Measurements from ENCODE around the gene ITPA.
"Not testable (repeated sequence)": the region's sequence is repeated elsewhere in the genome, so short reads cannot be mapped to it uniquely, and the experiment has no call there.

Gene ITPA

GRCh38 chr20:3202965-3203314, 6.4 kb upstream of the ITPA start:
- DNase-seq = no peak

DNA sequence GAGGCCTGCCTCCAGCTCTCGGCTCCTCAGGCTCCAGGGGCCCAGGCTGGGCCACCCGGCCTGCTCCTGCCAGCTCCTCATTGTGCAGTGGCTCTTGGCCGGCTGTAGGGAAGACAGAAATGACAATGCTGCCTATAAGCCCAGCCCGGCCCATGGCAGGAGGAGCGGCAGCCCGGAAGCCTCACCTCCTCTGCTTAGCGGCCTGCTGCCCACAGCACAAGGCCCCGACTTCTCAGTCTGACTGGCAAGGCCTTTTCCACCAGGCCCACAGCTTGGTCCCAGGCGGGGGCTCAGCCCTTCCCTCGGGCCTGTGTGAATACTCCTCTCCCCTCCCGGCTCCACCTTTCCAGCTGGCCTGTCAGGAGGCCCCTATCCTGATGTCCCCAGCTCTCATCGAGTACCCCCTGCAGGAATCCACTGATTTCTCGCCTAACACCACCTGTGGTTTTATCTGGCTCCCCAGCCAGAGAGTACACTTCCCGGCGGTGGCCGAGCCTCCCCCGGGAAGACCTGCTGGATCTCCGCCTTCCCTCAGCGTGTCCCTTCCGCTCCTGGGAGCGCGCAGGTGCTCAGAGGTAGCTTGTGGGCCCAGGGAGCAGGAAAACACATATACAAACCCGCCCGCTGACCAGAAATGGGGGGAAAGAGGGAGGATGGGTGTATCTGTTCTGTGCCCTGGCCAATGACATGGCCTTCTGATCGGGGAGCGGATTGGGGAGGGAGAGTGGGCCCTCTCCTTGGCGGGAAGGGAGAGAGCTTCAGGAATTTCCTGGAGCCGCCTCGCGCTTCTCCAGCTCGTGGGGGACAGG, 5.8 kb upstream of the ITPA start:
- peak; percentile 31 for DNase-seq

- peak; percentile 86 for DNase-seq
These were observed 5.0 kb upstream of the ITPA start, which contains the start of gene DDRGK1 for GRCh38 chr20:3204124-3204794. Gene DDRGK1 (minus strand): TSS chr20:3204682. CDS start chr20:3204627, 55 bp downstream.

DNA sequence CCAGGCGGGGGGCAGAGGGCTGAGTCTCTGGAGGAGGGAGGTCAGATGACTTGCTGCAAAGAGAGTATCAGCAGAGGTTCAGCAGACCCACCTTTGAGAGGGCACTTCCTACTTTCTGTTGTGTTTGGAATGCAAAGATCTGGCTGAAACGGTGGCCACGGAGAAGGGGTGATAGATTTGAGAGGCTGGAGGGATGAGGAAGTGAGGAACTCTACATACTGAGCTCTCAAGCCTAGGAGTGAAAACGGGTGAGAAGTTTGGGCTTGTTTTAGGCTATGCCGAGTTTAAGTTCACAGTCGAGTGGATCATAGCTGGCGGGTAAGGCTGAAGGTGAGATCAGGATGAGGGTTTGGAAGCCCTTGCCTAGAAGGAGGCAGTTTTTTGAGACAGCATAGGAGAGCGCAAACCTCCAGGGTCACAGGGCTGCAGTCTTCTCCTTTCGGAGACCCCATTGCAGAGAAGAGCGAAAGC, 477 bp upstream of the ITPA start:
- no peak for DNase-seq

- no peak for DNase-seq
These were observed 634 bp downstream of the ITPA start for GRCh38 chr20:3209946-3210317.

GRCh38 chr20:3210346-3210745, 1.0 kb downstream of the ITPA start:
- no peak for DNase-seq

DNA sequence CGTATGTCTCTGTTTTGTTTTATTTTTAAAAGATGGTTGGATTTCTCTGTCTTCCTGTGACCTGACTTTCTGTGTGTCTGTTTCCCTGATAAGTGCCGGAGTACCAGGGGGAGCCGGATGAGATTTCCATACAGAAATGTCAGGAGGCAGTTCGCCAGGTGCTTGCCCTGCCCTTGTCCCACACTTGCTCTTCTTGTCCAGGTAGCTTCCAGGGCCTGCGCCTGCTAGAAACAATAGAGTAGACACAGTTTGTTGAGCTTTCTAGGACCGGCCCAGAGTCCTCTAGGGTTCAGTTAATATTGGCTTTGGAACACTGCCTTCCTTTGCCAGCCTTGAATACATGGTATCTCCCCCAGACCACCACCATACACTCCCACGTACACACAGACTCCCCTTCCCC, 3.9 kb downstream of the ITPA start:
- no peak for DNase-seq

DNA sequence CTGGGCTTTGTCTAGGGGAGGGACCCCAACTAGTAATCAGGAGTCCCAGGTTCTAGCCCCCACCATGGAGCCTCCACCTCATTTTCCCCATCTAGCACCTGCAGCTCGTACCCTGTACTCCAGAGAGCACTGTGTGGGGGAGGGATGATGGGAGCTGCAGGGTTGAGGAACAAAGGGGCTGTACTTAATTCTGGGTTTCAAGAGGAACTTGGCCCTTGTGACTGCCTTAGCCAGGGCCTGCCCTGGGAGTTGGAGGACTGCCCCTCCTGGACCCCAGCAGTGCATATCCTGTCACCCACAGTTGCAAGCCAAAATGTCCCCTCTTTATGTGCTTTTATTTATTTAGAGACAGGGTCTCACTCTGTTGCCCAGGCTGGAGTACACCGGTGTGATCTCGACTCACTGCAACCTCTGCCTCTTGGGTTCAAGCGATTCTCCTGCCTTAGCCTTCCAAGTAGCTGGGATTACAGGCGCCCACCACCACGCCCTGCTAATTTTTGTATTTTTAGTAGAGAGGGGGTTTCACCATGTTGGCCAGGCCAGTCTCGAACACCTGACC, 6.1 kb downstream of the ITPA start:
- DNase-seq = not testable (repeated sequence)

DNA sequence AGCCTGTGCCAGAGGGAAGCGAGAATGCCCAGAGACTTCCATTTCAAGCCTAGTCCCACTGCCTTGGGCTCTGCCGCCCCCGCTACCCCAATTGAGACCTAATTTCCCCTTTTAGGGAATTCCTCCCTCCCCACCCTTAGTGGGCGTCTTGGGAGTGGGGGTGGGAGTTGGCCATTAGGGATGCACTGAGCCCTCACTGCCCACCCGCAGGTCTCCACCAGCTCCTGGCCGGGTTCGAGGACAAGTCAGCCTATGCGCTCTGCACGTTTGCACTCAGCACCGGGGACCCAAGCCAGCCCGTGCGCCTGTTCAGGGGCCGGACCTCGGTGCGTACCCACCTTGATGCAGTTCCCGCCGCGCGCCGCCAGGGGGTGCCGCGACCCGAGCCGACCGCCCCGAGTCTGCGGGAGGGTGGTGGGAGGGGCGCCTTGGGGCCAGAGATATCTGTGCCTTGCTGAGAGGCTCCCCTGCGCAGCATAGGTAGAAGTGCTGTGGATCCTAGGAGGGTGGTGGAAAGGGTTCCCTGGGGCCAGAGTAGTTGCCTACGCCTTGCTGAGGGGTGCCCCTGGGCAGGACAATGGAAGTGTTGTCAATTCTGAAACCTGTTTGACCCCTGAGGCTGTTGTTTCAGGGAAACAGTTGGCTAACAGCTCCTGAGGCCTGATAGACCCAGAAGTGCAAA, 9.2 kb downstream of the ITPA start:
- peak; percentile 65 for DNase-seq

DNA sequence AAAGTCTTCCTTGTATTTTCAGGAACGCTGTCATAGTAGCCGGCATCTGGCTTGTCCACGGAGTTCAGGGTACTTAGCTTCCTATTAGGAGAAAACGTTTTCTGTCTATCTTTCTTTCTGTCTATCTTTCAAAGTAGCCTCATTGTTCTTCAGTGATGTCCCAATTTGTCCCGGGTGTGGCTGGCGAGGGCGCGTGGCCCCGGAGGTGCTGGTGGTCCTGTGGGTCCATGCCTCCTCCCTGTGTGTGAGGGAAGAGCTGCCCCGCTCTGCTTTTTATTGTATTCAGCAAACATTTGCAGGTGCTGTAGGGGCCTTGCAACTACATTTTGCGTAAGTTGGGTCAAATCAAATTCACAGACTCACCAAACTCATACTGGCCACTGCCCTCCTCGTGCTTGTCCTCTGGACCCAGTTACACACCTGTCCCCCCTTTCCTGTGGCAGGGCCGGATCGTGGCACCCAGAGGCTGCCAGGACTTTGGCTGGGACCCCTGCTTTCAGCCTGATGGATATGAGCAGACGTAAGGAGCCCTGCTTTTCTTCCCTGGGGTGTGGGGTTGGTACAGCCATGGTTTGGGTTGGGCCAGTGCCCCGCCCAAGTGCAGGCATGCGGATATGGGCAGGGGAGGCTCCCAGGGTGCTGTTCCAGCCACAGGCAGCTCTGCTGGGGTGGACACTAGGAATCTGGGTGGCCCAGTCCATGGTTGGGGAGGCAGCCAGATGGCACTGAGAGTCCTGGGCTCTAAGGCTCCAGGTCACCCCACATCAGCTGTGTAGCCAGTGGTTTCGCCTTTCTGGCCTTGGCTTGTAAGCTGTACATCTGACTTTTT, 12.3 kb downstream of the ITPA start:
- DNase-seq = no peak

- DNase-seq = no peak
These were observed 13.6 kb downstream of the ITPA start for GRCh38 chr20:3222635-3223600.

DNA sequence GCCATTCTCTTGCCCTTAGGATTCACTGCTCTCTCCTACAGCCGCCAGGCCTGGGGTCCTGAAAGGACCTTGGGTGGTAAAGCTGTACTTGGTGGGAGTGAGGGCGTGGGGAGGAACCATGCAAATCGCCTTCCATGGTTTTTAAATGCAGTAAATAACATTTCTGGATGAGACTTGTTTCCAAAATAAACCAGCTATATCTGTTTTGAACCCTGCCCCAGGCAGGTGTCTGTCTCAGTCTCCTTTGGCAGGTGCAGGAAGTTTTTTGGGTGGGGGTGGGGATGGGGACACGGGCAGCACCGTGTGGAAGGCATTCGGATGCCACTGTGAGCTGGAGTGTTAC, 14.3 kb downstream of the ITPA start:
- no peak for DNase-seq

GRCh38 chr20:3223994-3224680, 14.8 kb downstream of the ITPA start:
- no peak for DNase-seq

- DNase-seq = no peak
These were observed 15.6 kb downstream of the ITPA start for GRCh38 chr20:3224681-3225421.

- DNase-seq = no peak
These were observed 16.8 kb downstream of the ITPA start for GRCh38 chr20:3226093-3226492.

DNA sequence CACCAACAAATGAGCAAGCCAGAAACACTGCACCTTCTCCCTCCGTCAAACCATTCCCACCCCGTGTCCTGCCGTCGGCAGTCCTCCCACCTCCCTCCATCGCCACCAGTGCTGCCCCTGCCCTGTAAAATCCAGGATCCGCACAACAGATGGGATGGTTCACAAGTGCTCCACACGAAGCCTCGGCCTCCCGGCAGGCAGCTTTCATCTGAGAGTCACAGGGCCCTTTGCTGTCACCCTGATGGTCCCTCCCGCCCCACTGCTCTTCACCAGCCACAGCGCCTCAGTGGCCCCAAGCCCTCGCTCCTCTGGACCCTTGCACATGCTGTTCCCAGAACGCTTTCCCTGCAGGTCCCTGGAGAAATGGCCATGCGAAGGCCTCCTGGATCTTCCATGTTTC, 17.6 kb downstream of the ITPA start:
- no peak for DNase-seq

DNA sequence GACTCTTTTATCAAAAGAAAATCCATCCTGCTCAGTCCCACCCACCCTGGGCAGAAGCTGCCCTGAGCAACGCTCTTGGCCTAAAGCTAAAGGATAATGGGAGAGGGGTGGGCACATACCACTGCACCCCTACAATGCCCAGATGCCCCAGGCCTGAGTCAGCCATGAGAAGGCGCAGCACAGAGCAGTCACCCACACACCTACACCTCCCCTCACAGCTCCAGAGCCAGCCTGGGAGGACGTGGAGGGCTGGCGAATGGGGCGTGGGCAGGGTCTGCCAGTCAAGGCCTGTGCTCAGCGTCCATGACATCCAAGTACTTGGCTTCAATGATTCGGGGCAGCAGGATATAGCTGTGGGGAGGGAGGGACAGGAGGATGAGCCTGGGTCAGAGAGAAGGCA, 18.2 kb downstream of the ITPA start:
- DNase-seq = no peak

DNA sequence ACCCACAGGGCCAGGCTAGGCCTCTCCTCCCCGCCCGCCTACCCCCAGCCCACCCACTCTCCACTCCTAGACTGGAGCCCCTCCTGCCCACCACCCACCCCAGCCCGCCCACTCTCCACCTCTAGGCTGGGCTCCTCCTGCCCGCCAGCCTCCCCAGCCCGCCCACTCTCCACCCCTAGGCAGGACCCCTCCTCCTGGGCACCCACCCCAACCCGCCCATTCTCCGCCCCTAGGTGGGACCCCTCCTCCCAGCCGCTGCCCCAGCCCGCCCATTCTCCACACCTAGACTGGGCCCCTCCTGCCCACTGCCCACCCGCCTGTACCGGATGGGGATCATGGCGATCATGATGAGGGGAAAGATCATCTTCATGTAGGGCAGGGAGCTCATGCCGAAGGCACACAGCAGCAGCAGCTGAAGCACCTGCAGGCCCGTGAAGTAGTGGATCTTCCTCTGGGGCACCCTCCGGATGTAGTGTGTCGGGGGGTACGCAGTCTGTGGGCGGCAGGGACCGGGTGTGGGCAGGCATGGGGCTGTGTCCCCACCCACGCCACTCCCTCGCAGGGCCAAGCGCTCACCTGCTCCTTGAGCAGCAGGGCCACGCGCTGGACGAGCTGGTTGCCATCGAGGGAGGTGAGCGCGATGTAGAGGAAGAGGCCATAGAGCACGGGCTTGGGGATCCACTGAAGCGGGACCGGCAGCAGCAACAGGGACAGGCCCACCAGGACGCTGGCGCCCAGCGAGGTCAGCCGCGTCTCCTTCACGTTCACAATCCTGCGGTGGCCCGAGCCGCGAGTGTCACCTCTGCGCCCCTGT, 18.8 kb downstream of the ITPA start:
- DNase-seq = no peak

DNA sequence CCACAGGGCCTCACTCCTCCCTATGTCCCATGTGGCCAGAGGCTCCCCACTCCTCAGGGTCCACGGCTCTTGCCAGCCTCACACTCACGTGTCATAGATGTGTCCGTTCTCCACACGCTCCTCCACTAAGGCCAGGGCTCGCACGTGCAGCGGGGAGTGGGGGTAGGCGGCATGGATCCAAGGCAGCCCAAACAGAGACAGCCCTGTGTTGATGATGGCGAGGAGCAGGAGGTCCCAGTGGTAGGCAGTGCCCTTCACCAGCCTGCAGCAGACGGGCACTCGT, 19.4 kb downstream of the ITPA start:
- no peak for DNase-seq

- DNase-seq = no peak
These were observed 19.9 kb downstream of the ITPA start for GRCh38 chr20:3229158-3229557.

Data from activated effector memory CD4-positive, alpha-beta T cell treated with Interleukin-2 at 50 U/mL for 16 hours (primary cell).